ENCODE results near the gene INO80E.

DNA sequence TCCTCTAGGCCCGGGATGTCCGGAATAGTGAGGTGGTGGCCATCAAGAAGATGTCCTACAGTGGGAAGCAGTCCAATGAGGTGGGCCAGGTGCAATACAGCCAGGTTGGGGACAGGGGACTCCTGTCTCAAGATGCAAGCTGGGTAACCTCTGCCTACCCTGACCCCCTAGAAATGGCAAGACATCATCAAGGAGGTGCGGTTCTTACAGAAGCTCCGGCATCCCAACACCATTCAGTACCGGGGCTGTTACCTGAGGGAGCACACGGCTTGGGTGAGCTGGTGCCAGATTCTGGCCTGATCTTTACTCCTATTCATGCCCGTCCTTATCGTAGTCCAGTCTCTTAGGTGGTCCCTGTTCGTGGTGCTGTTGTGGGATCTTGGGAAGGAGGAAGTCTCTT, 18.0 kb upstream of the INO80E start:
- TF ChIP-seq, protein P1, sequence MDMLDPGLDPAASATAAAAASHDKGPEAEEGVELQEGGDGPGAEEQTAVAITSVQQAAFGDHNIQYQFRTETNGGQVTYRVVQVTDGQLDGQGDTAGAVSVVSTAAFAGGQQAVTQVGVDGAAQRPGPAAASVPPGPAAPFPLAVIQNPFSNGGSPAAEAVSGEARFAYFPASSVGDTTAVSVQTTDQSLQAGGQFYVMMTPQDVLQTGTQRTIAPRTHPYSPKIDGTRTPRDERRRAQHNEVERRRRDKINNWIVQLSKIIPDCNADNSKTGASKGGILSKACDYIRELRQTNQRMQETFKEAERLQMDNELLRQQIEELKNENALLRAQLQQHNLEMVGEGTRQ (IDR thresholded peaks at IDR 0.05) = no peak
- no peak for TF ChIP-seq EP300 (IDR thresholded peaks at IDR 0.05)
- no peak for TF ChIP-seq JUN (IDR thresholded peaks at IDR 0.05)
- TF ChIP-seq, protein P2, sequence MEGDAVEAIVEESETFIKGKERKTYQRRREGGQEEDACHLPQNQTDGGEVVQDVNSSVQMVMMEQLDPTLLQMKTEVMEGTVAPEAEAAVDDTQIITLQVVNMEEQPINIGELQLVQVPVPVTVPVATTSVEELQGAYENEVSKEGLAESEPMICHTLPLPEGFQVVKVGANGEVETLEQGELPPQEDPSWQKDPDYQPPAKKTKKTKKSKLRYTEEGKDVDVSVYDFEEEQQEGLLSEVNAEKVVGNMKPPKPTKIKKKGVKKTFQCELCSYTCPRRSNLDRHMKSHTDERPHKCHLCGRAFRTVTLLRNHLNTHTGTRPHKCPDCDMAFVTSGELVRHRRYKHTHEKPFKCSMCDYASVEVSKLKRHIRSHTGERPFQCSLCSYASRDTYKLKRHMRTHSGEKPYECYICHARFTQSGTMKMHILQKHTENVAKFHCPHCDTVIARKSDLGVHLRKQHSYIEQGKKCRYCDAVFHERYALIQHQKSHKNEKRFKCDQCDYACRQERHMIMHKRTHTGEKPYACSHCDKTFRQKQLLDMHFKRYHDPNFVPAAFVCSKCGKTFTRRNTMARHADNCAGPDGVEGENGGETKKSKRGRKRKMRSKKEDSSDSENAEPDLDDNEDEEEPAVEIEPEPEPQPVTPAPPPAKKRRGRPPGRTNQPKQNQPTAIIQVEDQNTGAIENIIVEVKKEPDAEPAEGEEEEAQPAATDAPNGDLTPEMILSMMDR (IDR thresholded peaks at IDR 0.05) = no peak
- TF ChIP-seq POLR2A (IDR thresholded peaks at IDR 0.05; ENCODE audit: low read length) = no peak
- TF ChIP-seq RNF2 (IDR thresholded peaks at IDR 0.05; ENCODE audit: borderline replicate concordance, low read depth) = no peak
- TF ChIP-seq, protein P3, sequence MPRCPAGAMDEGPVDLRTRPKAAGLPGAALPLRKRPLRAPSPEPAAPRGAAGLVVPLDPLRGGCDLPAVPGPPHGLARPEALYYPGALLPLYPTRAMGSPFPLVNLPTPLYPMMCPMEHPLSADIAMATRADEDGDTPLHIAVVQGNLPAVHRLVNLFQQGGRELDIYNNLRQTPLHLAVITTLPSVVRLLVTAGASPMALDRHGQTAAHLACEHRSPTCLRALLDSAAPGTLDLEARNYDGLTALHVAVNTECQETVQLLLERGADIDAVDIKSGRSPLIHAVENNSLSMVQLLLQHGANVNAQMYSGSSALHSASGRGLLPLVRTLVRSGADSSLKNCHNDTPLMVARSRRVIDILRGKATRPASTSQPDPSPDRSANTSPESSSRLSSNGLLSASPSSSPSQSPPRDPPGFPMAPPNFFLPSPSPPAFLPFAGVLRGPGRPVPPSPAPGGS (IDR thresholded peaks at IDR 0.05) = no peak
- TF ChIP-seq CHD2 (IDR thresholded peaks at IDR 0.05; ENCODE audit: low read length, partially characterized antibody) = no peak
- TF ChIP-seq, protein P4, sequence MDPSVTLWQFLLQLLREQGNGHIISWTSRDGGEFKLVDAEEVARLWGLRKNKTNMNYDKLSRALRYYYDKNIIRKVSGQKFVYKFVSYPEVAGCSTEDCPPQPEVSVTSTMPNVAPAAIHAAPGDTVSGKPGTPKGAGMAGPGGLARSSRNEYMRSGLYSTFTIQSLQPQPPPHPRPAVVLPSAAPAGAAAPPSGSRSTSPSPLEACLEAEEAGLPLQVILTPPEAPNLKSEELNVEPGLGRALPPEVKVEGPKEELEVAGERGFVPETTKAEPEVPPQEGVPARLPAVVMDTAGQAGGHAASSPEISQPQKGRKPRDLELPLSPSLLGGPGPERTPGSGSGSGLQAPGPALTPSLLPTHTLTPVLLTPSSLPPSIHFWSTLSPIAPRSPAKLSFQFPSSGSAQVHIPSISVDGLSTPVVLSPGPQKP (IDR thresholded peaks at IDR 0.05; ENCODE audit: low read depth, low read length) = no peak
- no peak for TF ChIP-seq PHF8 (IDR thresholded peaks at IDR 0.05; ENCODE audit: borderline replicate concordance, low read depth)
- no peak for TF ChIP-seq BHLHE40 (IDR thresholded peaks at IDR 0.05; ENCODE audit: low read depth, low read length)

Data from A549 (cell line).